Thyroid gland (tissue), 4 donors: Measurements from ENCODE around the gene DNAH3.

Experiments
- CTCF ChIP-seq, 6 experiments: fragments of 200-600 bp in 3 of 6; fragments of 450-650 bp in 3 of 6; sonication (generic) in 3 of 6; IDR thresholded peaks; one replicate each; pipeline ENCODE4 v1.5.1; 2016 to 2019; ENCODE audit warnings: antibody characterized with exemption in 6 of 6, mild to moderate bottlenecking in 2 of 6, inconsistent platforms in 1 of 6, moderate library complexity in 1 of 6
- POLR2A ChIP-seq, 2 donors: fragments of 450-650 bp; IDR thresholded peaks; one replicate each; pipeline ENCODE4 v1.6.1; 2017; ENCODE audit warnings: antibody characterized with exemption in 2 of 2, mild to moderate bottlenecking in 2 of 2, moderate library complexity in 1 of 2

DNA sequence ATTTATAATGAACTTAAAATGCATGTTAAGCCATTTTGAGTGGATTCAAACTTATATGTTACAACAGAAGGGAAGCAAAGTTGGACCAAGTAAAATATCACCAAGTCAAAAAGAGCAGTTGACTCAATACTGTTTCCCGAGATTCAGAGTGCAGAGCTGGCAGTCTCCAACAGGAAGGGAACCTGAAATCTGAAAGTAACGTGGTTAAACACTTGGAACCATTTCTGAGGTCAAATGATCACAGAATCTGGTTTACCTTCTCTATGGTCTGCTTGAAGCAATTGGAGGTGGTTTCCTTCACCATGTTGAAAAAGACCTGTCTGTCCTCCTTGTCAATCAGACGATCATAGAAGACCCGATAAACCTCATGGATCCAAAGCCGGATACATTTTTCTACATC, 163.6 kb downstream of the DNAH3 start:
- TF ChIP-seq CTCF (IDR thresholded peaks at IDR 0.05) (no peak), POLR2A (IDR thresholded peaks at IDR 0.05) (no peak)
